NCI-H524 treated with DMSO at 0.1 percent for 48 hours (cell line): Measurements from ENCODE around the gene OR9G4.

Source experiments
- DNase-seq: peaks from one replicate; lab custom pipeline; 2025; lab: John Stamatoyannopoulos, UW

Gene OR9G4

GRCh38 chr11:56748597-56748996, at the start of gene OR9G4:
Gene OR9G4 (minus strand): TSS chr11:56748697. CDS start chr11:56743766, 4,931 bp downstream.
- DNase-seq: no peak

GRCh38 chr11:56783448-56784041, 35.0 kb upstream of the OR9G4 start:
- no peak for DNase-seq

- no peak for DNase-seq
Observed at GRCh38 chr11:56782167-56782847, 33.8 kb upstream of the OR9G4 start.

- DNase-seq: no peak
Observed at GRCh38 chr11:56776809-56777208, 28.3 kb upstream of the OR9G4 start.

GRCh38 chr11:56764976-56765375, 16.5 kb upstream of the OR9G4 start:
- DNase-seq: no peak

- DNase-seq: no peak
Observed at GRCh38 chr11:56751480-56751879, 3.0 kb upstream of the OR9G4 start.

GRCh38 chr11:56750190-56750589, 1.7 kb upstream of the OR9G4 start:
- DNase-seq: no peak

GRCh38 chr11:56740886-56741285, 7.6 kb downstream of the OR9G4 start:
- DNase-seq: no peak

GRCh38 chr11:56740107-56740506, 8.4 kb downstream of the OR9G4 start:
- DNase-seq: no peak

- DNase-seq: no peak
Observed at GRCh38 chr11:56720513-56720912, 28.0 kb downstream of the OR9G4 start.

GRCh38 chr11:56716379-56716854, 32.1 kb downstream of the OR9G4 start:
- DNase-seq: no peak

GRCh38 chr11:56714206-56714605, 34.3 kb downstream of the OR9G4 start:
- no peak for DNase-seq

GRCh38 chr11:56706486-56706885, 42.0 kb downstream of the OR9G4 start:
- DNase-seq: no peak

GRCh38 chr11:56705784-56706396, 42.6 kb downstream of the OR9G4 start:
- no peak for DNase-seq

GRCh38 chr11:56700914-56701485, 47.5 kb downstream of the OR9G4 start:
- DNase-seq: no peak

GRCh38 chr11:56700242-56700913, 48.1 kb downstream of the OR9G4 start:
- DNase-seq: no peak

GRCh38 chr11:56698795-56699194, 49.7 kb downstream of the OR9G4 start, which contains the start of gene OR9G1:
Gene OR9G1 (plus strand): TSS chr11:56699095. CDS start chr11:56700388, 1,293 bp downstream.
- no peak for DNase-seq

- no peak for DNase-seq
Observed at GRCh38 chr11:56693428-56693827, 55.1 kb downstream of the OR9G4 start.
